Activated naive CD4-positive, alpha-beta T cell treated with anti-CD3 and anti-CD28 coated beads, Interleukin-2, amount 10 ng/mL, durations not matched to agents 7 days and 5 days (primary cell): ENCODE data around the gene CUBN.

Experiments
- CTCF ChIA-PET: fragments of 350-600 bp; sonication (Branson Sonifier 250); formaldehyde crosslinking; loops from one replicate; lab custom pipeline; 2021; ENCODE audit warnings: antibody characterized with exemption; lab: Charles Lee
- DNase-seq: peaks from one replicate; pipeline ENCODE4 v3.0.0-alpha.2; 2020
- H3K27ac Mint-ChIP-seq: one replicate; pipeline ENCODE4 v1.8.0; 2021; ENCODE audit warnings: mild to moderate bottlenecking, moderate library complexity, mixed read lengths
- H3K27me3 Mint-ChIP-seq: one replicate; pipeline ENCODE4 v1.8.0; 2021; ENCODE audit warnings: mild to moderate bottlenecking, mixed read lengths
- H3K36me3 Mint-ChIP-seq: one replicate; pipeline ENCODE4 v1.8.0; 2021; ENCODE audit warnings: mixed read lengths
- H3K4me1 Mint-ChIP-seq: one replicate; pipeline ENCODE4 v1.8.0; 2021; ENCODE audit warnings: mixed read lengths
- H3K4me3 Mint-ChIP-seq: one replicate; pipeline ENCODE4 v1.8.0; 2021; ENCODE audit warnings: mild to moderate bottlenecking, moderate library complexity, mixed read lengths
- H3K9me3 Mint-ChIP-seq: one replicate; pipeline ENCODE4 v1.8.0; 2021; ENCODE audit warnings: mixed read lengths

Gene CUBN

GRCh38 chr10:16960551-16960950, 169.1 kb downstream of the CUBN start:
- no peaks in the 10 kb centered on the region for H3K27me3 Mint-ChIP-seq
- H3K36me3 Mint-ChIP-seq: no peaks in the 10 kb centered on the region
- no peak overlapping the region for H3K4me3 Mint-ChIP-seq
- H3K27ac Mint-ChIP-seq: no peak overlapping the region
- DNase-seq: no peak
- H3K9me3 Mint-ChIP-seq: no peaks in the 10 kb centered on the region
- no peaks in the 10 kb centered on the region for H3K4me1 Mint-ChIP-seq
- CTCF ChIA-PET: no interaction called here

GRCh38 chr10:16957038-16957437, 172.6 kb downstream of the CUBN start:
- CTCF ChIA-PET: no interaction called here
- H3K27me3 Mint-ChIP-seq: no peaks in the 10 kb centered on the region
- H3K36me3 Mint-ChIP-seq: no peaks in the 10 kb centered on the region
- no peaks in the 10 kb centered on the region for H3K9me3 Mint-ChIP-seq
- H3K4me3 Mint-ChIP-seq: no peak overlapping the region
- DNase-seq: no peak
- peaks cover 10% of the 10 kb centered on the region for H3K4me1 Mint-ChIP-seq
- H3K27ac Mint-ChIP-seq: no peak overlapping the region

DNA sequence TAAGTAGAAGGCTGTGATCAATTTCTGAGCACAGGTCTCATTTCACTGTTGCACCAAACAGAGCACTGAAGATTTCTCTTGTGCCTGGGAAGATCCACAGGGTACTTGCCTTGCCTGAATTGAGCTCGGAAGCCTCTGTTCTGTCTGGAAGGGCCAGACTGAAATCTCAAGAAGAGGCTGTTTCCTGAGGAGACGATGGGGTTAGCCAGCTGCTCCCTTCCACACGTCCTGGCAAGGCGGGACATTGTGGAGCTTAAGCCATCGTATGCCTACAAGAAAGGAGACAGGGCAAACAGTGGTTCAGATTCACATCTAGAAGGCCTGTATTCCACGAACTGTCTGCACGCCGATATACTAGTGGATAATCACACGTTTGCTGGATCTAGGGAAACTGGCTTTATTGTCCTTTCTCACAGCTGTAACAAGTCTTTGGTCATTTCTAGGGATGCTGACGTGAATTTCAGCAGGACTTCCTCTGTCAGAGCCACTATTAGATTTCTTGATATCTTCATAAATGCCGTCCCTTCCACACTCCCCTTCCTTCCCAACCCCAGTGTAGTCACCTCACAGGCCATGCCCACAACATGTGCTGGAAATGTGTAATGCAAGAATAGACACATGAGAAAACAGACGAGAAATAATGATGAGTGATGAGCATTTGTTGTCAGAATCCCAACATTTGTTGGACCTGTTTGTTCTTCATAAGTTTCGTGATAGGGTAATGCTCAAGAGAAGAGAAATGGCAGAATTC, 175.2 kb downstream of the CUBN start:
- Mint-ChIP-seq H3K4me3 (no peak overlapping the region), H3K4me1 (peaks cover 20% of the 10 kb centered on the region), H3K27ac (no peak overlapping the region), H3K36me3 (no peaks in the 10 kb centered on the region), H3K9me3 (no peaks in the 10 kb centered on the region), H3K27me3 (no peaks in the 10 kb centered on the region)
- CTCF ChIA-PET: no interaction called here
- DNase-seq: no peak

GRCh38 chr10:16953270-16953669, 176.3 kb downstream of the CUBN start:
- H3K4me3 Mint-ChIP-seq: no peak overlapping the region
- CTCF ChIA-PET: interaction anchor here (0.7 kb wide), 1 partner anchor 24 kb away, joined by 3 read pairs; no protein-coding TSS in a partner anchor
- peaks cover 20% of the 10 kb centered on the region for H3K4me1 Mint-ChIP-seq
- H3K36me3 Mint-ChIP-seq: no peaks in the 10 kb centered on the region
- H3K27ac Mint-ChIP-seq: no peak overlapping the region
- no peaks in the 10 kb centered on the region for H3K27me3 Mint-ChIP-seq
- DNase-seq: no peak
- no peaks in the 10 kb centered on the region for H3K9me3 Mint-ChIP-seq

DNA sequence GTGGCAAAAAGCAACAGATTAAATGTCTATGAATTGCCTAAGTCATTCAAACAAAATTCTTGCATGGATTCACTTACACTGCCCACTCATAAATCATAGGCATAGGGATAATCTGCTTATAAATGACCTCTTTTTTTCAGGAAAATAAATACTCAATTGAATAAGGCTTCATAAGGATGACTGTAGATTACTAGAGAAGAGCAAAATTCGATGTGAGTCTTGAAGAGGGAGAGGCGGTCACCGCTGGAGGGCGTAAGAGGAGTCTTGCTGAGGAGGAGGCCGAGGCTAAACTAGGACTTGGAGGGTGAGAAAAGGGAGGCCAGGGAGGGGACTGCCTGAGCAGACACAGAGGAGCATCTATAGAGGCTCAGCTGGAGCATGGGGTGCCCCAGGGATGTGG, 177.0 kb downstream of the CUBN start:
- no peaks in the 10 kb centered on the region for H3K27me3 Mint-ChIP-seq
- no peak overlapping the region for H3K27ac Mint-ChIP-seq
- no peaks in the 10 kb centered on the region for H3K9me3 Mint-ChIP-seq
- no peak overlapping the region for H3K4me3 Mint-ChIP-seq
- CTCF ChIA-PET: no interaction called here
- peaks cover 20% of the 10 kb centered on the region for H3K4me1 Mint-ChIP-seq
- no peaks in the 10 kb centered on the region for H3K36me3 Mint-ChIP-seq
- peak; percentile 27 for DNase-seq

- H3K27me3 Mint-ChIP-seq: no peaks in the 10 kb centered on the region
- no peak overlapping the region for H3K27ac Mint-ChIP-seq
- CTCF ChIA-PET: no interaction called here
- DNase-seq: no peak
- H3K4me1 Mint-ChIP-seq: peaks cover 20% of the 10 kb centered on the region
- no peaks in the 10 kb centered on the region for H3K36me3 Mint-ChIP-seq
- H3K4me3 Mint-ChIP-seq: no peak overlapping the region
- H3K9me3 Mint-ChIP-seq: no peaks in the 10 kb centered on the region
Observed at GRCh38 chr10:16952080-16952479, 177.5 kb downstream of the CUBN start.

GRCh38 chr10:16950656-16951601, 178.7 kb downstream of the CUBN start:
- no peak for DNase-seq
- no peak overlapping the region for H3K4me3 Mint-ChIP-seq
- H3K36me3 Mint-ChIP-seq: no peaks in the 10 kb centered on the region
- H3K27me3 Mint-ChIP-seq: no peaks in the 10 kb centered on the region
- no peak overlapping the region for H3K27ac Mint-ChIP-seq
- CTCF ChIA-PET: interaction anchor here (0.7 kb wide), 1 partner anchor 216 kb away, joined by 3 read pairs; no protein-coding TSS in a partner anchor
- H3K9me3 Mint-ChIP-seq: no peaks in the 10 kb centered on the region
- H3K4me1 Mint-ChIP-seq: peaks cover 20% of the 10 kb centered on the region

DNA sequence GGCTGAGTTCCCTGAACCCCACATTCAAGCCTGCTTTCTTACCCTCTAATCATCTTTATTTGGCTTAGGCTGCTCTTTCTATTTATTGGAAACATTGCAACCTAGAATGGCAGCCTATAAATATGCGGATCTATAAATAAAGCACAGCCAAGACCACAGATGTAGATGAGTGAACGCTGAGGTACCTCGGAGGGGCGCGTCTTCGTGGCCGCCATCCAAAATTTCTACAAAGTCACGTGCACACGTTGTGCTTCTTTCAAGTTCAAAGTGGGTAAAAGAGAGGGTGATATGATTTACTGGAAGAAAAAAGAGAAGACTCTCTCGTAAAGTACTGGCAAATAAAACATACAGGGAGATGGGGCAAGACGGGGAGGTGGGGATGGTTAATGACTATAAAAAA, 179.8 kb downstream of the CUBN start:
- Mint-ChIP-seq H3K27ac (no peak overlapping the region), H3K4me3 (no peak overlapping the region), H3K36me3 (no peaks in the 10 kb centered on the region), H3K27me3 (no peaks in the 10 kb centered on the region), H3K9me3 (no peaks in the 10 kb centered on the region), H3K4me1 (peaks cover 20% of the 10 kb centered on the region)
- CTCF ChIA-PET: no interaction called here
- DNase-seq: no peak

DNA sequence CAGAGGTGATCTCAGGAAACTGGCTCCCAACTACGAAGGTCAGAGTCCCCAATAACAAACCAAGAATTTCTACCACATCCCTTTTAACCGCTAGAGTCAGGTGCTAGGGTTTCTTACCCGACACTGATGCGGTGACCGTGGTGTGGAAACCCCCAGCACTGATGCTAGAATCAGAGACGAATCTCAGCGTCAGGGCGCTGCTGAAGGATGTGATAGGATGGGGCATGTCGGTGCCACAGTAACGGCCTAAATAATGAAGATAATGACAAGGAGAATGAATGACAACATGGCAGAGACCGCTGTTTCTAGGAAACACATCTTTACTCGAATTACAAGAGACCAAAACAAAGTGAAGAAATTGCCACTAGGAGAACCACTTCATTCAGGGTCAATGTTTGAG, 181.2 kb downstream of the CUBN start:
- CTCF ChIA-PET: no interaction called here
- Mint-ChIP-seq H3K9me3 (no peaks in the 10 kb centered on the region), H3K4me3 (no peak overlapping the region), H3K27ac (no peak overlapping the region), H3K4me1 (peaks cover 20% of the 10 kb centered on the region), H3K36me3 (no peaks in the 10 kb centered on the region), H3K27me3 (no peaks in the 10 kb centered on the region)
- DNase-seq: no peak

GRCh38 chr10:16947069-16947468, 182.5 kb downstream of the CUBN start:
- H3K27me3 Mint-ChIP-seq: no peaks in the 10 kb centered on the region
- peaks cover 11% of the 10 kb centered on the region for H3K4me1 Mint-ChIP-seq
- H3K36me3 Mint-ChIP-seq: no peaks in the 10 kb centered on the region
- no peak for DNase-seq
- no peak overlapping the region for H3K27ac Mint-ChIP-seq
- no peak overlapping the region for H3K4me3 Mint-ChIP-seq
- CTCF ChIA-PET: no interaction called here
- H3K9me3 Mint-ChIP-seq: no peaks in the 10 kb centered on the region

- Mint-ChIP-seq H3K27ac (no peak overlapping the region), H3K27me3 (no peaks in the 10 kb centered on the region), H3K4me3 (no peak overlapping the region), H3K9me3 (no peaks in the 10 kb centered on the region), H3K36me3 (no peaks in the 10 kb centered on the region), H3K4me1 (no peaks in the 10 kb centered on the region)
- DNase-seq: no peak
- CTCF ChIA-PET: no interaction called here
Observed at GRCh38 chr10:16945593-16945992, 184.0 kb downstream of the CUBN start.

DNA sequence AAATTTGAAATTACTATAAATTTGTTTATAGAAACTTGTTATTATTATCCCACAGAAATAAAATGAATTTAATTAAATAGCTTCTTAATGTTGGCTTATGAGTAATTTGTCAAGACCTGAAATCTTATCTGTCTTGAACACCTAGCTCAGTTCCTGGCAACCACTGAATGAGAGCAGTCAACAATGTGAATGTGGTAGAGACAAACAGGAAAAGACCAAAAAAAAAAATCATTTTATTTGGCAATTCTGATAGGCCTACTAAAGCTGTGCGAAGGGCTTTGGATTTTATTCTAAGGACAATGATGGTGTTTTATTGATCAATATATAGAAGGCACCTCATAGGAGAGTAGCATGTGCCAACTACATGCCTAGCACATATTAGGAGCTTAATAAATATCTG, 184.6 kb downstream of the CUBN start:
- CTCF ChIA-PET: interaction anchor here (0.6 kb wide), 1 partner anchor 193 kb away, joined by 3 read pairs; no protein-coding TSS in a partner anchor
- H3K4me3 Mint-ChIP-seq: no peak overlapping the region
- H3K9me3 Mint-ChIP-seq: no peaks in the 10 kb centered on the region
- no peaks in the 10 kb centered on the region for H3K27me3 Mint-ChIP-seq
- H3K4me1 Mint-ChIP-seq: no peaks in the 10 kb centered on the region
- no peak for DNase-seq
- H3K36me3 Mint-ChIP-seq: no peaks in the 10 kb centered on the region
- H3K27ac Mint-ChIP-seq: no peak overlapping the region

DNA sequence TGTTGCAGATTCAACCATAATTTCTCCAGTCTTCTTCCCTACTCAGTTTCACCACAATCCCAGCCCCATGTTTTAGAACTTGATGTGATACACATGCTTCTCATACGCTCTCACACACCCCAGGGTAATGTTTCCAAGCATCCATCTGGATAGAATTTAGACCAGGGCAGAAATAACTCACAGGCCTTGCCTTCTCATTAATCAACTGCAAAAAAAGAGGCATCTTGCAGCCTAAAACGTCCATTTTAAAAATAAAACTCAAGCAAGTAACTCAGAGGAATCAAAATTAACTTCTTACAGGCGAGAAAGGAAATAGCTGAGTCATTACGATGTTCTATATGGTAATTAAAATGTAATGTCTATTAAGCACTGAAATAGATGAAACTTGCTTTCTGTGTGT, 185.2 kb downstream of the CUBN start:
- H3K9me3 Mint-ChIP-seq: no peaks in the 10 kb centered on the region
- no peak overlapping the region for H3K27ac Mint-ChIP-seq
- DNase-seq: no peak
- H3K4me3 Mint-ChIP-seq: no peak overlapping the region
- no peaks in the 10 kb centered on the region for H3K4me1 Mint-ChIP-seq
- no peaks in the 10 kb centered on the region for H3K36me3 Mint-ChIP-seq
- CTCF ChIA-PET: interaction anchor here (0.6 kb wide), 1 partner anchor 194 kb away, joined by 3 read pairs; no protein-coding TSS in a partner anchor
- no peaks in the 10 kb centered on the region for H3K27me3 Mint-ChIP-seq

DNA sequence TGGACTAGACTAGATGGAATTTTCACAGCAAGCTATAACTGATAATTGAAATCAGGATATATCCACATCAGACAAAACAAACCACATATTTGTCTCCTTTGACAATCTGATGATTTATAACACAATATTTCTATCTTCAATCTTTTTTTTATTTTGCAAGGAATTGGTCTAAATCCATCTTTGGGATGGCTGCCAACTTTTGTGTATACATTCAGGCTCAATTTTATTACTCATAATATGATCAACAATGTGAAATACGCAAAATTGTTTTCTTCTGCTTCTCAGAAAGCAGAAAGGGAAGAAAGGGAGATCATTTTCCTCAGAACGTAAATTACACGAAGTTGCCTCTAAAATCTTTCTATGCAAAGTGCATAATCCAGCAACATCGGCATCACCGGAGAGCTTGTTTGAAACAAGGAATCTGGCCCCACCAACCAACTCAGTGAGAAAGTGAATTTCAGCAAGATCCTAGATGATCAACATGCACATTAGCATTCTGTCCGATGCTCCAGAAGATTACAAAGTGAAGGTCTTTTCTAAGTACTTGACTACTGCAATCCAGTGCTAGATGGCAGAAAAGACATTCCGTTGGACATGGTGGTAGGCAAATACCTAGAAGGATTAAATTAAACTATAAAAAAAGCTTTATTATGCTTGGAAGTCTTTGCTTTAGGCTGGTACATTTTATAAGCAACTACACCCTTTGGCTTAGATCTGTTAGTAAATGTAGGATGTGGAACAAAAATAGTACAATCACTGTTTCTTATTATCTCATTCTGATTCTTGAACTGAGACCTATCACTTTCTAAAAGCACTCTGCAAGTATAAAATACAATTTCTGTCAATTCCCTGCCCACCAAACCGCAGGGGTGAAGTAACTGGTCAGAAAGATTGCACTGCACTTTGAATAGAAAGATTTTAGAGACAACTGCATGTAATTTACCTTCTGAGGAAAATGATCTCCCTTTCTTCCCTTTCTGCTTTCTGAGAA, 186.0 kb downstream of the CUBN start:
- DNase-seq: no peak

More for the DNA sequence above, 186.0 kb downstream of the CUBN start:
- no peaks in the 10 kb centered on the region for H3K27me3 Mint-ChIP-seq
- H3K4me1 Mint-ChIP-seq: no peaks in the 10 kb centered on the region
- CTCF ChIA-PET: no interaction called here
- H3K9me3 Mint-ChIP-seq: no peaks in the 10 kb centered on the region
- H3K4me3 Mint-ChIP-seq: no peak overlapping the region
- H3K27ac Mint-ChIP-seq: no peak overlapping the region
- H3K36me3 Mint-ChIP-seq: no peaks in the 10 kb centered on the region
